Activated naive CD8-positive, alpha-beta T cell (primary cell): ENCODE results near the gene PRMT1.
"Not testable (repeated sequence)": the region's sequence is repeated elsewhere in the genome, so short reads cannot be mapped to it uniquely, and the experiment has no call there.

ENCODE experiments used
- H3K27ac Mint-ChIP-seq: one replicate; pipeline ENCODE4 v1.8.0; 2021; ENCODE audit warnings: mixed read lengths
- H3K27me3 Mint-ChIP-seq: one replicate; pipeline ENCODE4 v1.8.0; 2021; ENCODE audit warnings: mixed read lengths
- H3K36me3 Mint-ChIP-seq: one replicate; pipeline ENCODE4 v1.8.0; 2021; ENCODE audit warnings: mixed read lengths
- H3K4me1 Mint-ChIP-seq: one replicate; pipeline ENCODE4 v1.8.0; 2021; ENCODE audit warnings: low read depth, mixed read lengths
- H3K4me3 Mint-ChIP-seq: one replicate; pipeline ENCODE4 v1.8.0; 2021; ENCODE audit warnings: mild to moderate bottlenecking, mixed read lengths
- H3K9me3 Mint-ChIP-seq: one replicate; pipeline ENCODE4 v1.8.0; 2021; ENCODE audit warnings: low read depth, mixed read lengths

The PRMT1 gene

GRCh38 chr19:49705919-49706318, 28.8 kb downstream of the PRMT1 start:
- Mint-ChIP-seq H3K4me1 (no peaks in the 10 kb centered on the region), H3K9me3 (no peaks in the 10 kb centered on the region), H3K27me3 (no peaks in the 10 kb centered on the region), H3K27ac (no peak overlapping the region), H3K36me3 (no peaks in the 10 kb centered on the region), H3K4me3 (no peak overlapping the region)

- Mint-ChIP-seq H3K27me3 (no peaks in the 10 kb centered on the region), H3K9me3 (no peaks in the 10 kb centered on the region), H3K27ac (no peak overlapping the region), H3K4me3 (no peak overlapping the region), H3K4me1 (no peaks in the 10 kb centered on the region), H3K36me3 (no peaks in the 10 kb centered on the region)
Measured at GRCh38 chr19:49710372-49710951, 33.4 kb downstream of the PRMT1 start.

- Mint-ChIP-seq H3K27me3 (no peaks in the 10 kb centered on the region), H3K36me3 (no peaks in the 10 kb centered on the region), H3K4me1 (peaks cover 6% of the 10 kb centered on the region), H3K4me3 (no peak overlapping the region), H3K27ac (no peak overlapping the region), H3K9me3 (no peaks in the 10 kb centered on the region)
Measured at GRCh38 chr19:49712397-49712859, 35.4 kb downstream of the PRMT1 start.

- H3K36me3 Mint-ChIP-seq = no peaks in the 10 kb centered on the region
- H3K27ac Mint-ChIP-seq = no peak overlapping the region
- H3K27me3 Mint-ChIP-seq = no peaks in the 10 kb centered on the region
- no peak overlapping the region for H3K4me3 Mint-ChIP-seq
- H3K9me3 Mint-ChIP-seq = no peaks in the 10 kb centered on the region
- H3K4me1 Mint-ChIP-seq = peaks cover 10% of the 10 kb centered on the region
Measured at GRCh38 chr19:49713236-49713845, 36.3 kb downstream of the PRMT1 start.

GRCh38 chr19:49716154-49716553, 39.1 kb downstream of the PRMT1 start:
- no peak overlapping the region for H3K4me3 Mint-ChIP-seq
- no peaks in the 10 kb centered on the region for H3K27me3 Mint-ChIP-seq
- H3K27ac Mint-ChIP-seq = peak overlapping the region; percentile 41
- no peaks in the 10 kb centered on the region for H3K9me3 Mint-ChIP-seq
- H3K4me1 Mint-ChIP-seq = peaks cover 12% of the 10 kb centered on the region
- H3K36me3 Mint-ChIP-seq = no peaks in the 10 kb centered on the region

GRCh38 chr19:49718511-49718910, 41.4 kb downstream of the PRMT1 start:
- Mint-ChIP-seq H3K4me1 (peaks cover 14% of the 10 kb centered on the region), H3K4me3 (peak overlapping the region; percentile 96), H3K9me3 (no peaks in the 10 kb centered on the region), H3K27me3 (no peaks in the 10 kb centered on the region), H3K36me3 (peaks cover 6% of the 10 kb centered on the region), H3K27ac (no peak overlapping the region)

GRCh38 chr19:49718991-49719390, 41.9 kb downstream of the PRMT1 start:
- Mint-ChIP-seq H3K27ac (peak overlapping the region; percentile 22), H3K4me1 (peaks cover 14% of the 10 kb centered on the region), H3K9me3 (no peaks in the 10 kb centered on the region), H3K36me3 (peaks cover 6% of the 10 kb centered on the region), H3K4me3 (peak overlapping the region; percentile 54), H3K27me3 (no peaks in the 10 kb centered on the region)

GRCh38 chr19:49719420-49719819, 42.3 kb downstream of the PRMT1 start:
- Mint-ChIP-seq H3K4me3 (peak overlapping the region; percentile 54), H3K4me1 (peaks cover 14% of the 10 kb centered on the region), H3K27ac (peak overlapping the region; percentile 22)
- not testable (repeated sequence) for H3K27me3 Mint-ChIP-seq, H3K36me3 Mint-ChIP-seq, H3K9me3 Mint-ChIP-seq

- no peaks in the 10 kb centered on the region for H3K9me3 Mint-ChIP-seq
- no peak overlapping the region for H3K27ac Mint-ChIP-seq
- H3K36me3 Mint-ChIP-seq = peaks cover 4% of the 10 kb centered on the region
- no peaks in the 10 kb centered on the region for H3K27me3 Mint-ChIP-seq
- no peaks in the 10 kb centered on the region for H3K4me1 Mint-ChIP-seq
- H3K4me3 Mint-ChIP-seq = no peak overlapping the region
Measured at GRCh38 chr19:49727217-49728030, 50.4 kb downstream of the PRMT1 start.

- H3K27me3 Mint-ChIP-seq = no peaks in the 10 kb centered on the region
- H3K4me1 Mint-ChIP-seq = no peaks in the 10 kb centered on the region
- H3K27ac Mint-ChIP-seq = no peak overlapping the region
- no peaks in the 10 kb centered on the region for H3K36me3 Mint-ChIP-seq
- H3K9me3 Mint-ChIP-seq = no peaks in the 10 kb centered on the region
- H3K4me3 Mint-ChIP-seq = no peak overlapping the region
Measured at GRCh38 chr19:49730166-49730565, 53.1 kb downstream of the PRMT1 start.
